ENCODE results near the gene DOCK1. TPM values are rescaled to one million over a fixed set of nuclear protein-coding genes. Genes with fewer than 3 reads are reported as not detected.
"Not testable (repeated sequence)": the region's sequence is repeated elsewhere in the genome, so short reads cannot be mapped to it uniquely, and the experiment has no call there.

The DOCK1 gene
- total RNA-seq, 2 donors from 2014 or later = 34.3 to 44.1 TPM

DNA sequence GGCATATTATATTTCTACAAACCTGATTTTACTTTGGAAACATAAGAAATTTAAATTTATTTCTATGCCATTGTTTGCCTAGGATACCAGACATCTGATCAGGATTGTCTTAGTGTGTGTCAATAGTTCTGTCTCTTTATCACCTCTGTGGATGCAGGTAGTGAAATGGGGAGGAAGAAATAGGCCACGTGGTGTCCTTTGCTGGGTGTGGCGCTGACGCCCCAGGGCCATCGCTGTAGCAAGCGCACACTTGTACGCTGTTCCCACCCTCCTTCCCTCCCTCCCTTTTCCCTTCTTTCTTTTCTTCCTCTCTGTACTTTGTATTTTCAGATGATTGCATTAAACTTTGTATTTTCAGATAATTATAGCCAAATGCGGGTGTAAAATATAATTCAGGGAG is 5.0 kb downstream of the DOCK1 start:
- TF ChIP-seq POLR2A (IDR thresholded peaks at IDR 0.05) = no peak
- TF ChIP-seq, protein P1, sequence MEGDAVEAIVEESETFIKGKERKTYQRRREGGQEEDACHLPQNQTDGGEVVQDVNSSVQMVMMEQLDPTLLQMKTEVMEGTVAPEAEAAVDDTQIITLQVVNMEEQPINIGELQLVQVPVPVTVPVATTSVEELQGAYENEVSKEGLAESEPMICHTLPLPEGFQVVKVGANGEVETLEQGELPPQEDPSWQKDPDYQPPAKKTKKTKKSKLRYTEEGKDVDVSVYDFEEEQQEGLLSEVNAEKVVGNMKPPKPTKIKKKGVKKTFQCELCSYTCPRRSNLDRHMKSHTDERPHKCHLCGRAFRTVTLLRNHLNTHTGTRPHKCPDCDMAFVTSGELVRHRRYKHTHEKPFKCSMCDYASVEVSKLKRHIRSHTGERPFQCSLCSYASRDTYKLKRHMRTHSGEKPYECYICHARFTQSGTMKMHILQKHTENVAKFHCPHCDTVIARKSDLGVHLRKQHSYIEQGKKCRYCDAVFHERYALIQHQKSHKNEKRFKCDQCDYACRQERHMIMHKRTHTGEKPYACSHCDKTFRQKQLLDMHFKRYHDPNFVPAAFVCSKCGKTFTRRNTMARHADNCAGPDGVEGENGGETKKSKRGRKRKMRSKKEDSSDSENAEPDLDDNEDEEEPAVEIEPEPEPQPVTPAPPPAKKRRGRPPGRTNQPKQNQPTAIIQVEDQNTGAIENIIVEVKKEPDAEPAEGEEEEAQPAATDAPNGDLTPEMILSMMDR (IDR thresholded peaks at IDR 0.05) = no peak
- WGBS, 2 donors = 83 to 90% methylated on average over 7 of the region's 7 CpGs
- H3K36me3 ChIP-seq (replicated peaks in 1 of 2; ENCODE audit: insufficient read depth in 1 of 2, low read depth in 2 of 2) = no peaks in the 10 kb centered on the region
- peaks cover 10% of the 10 kb centered on the region for H3K4me1 ChIP-seq
- H3K4me3 ChIP-seq = no peak overlapping the region
- H3K27ac ChIP-seq = no peak overlapping the region
- ATAC-seq (no peak), DNase-seq (no peak)
- H3K27me3 ChIP-seq = no peaks in the 10 kb centered on the region
- intact Hi-C loops (cut with DNase I) = no loop called here
- H3K9me3 ChIP-seq = no peaks in the 10 kb centered on the region

DNA sequence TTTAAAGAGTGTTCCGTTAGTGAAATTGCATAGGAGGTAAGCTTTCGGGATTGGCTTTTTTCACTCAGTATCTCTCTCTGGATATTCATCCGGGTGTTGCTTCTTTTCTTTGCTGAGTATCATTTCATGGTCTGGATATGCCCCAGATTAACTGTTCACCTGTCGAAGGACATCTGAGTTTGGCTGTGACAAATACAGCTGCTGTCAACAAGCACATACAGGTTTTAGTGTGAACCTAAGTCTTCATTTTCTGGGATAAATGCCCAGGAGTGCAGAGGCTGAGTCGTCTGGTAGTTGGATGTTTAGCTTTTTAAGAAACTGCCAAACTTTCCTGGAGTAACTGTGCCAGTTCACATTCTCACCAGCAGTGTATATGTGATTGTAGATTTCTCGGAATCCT is 5.6 kb downstream of the DOCK1 start:
- ATAC-seq (no peak), DNase-seq (no peak)
- 70 to 72% methylated on average over 6 of the region's 6 CpGs for WGBS, 2 donors

GRCh38 chr10:126911301-126911700 is 6.1 kb downstream of the DOCK1 start:
- no peak for ATAC-seq

More for the DNA sequence above, 5.6 kb downstream of the DOCK1 start:
- intact Hi-C loops (cut with DNase I) = no loop called here
- Histone ChIP-seq H3K9me3 (no peaks in the 10 kb centered on the region), H3K27ac (no peak overlapping the region), H3K4me3 (no peak overlapping the region), H3K4me1 (peaks cover 10% of the 10 kb centered on the region), H3K27me3 (no peaks in the 10 kb centered on the region), H3K36me3 (replicated peaks in 1 of 2; ENCODE audit: insufficient read depth in 1 of 2, low read depth in 2 of 2) (no peaks in the 10 kb centered on the region)
- TF ChIP-seq POLR2A (IDR thresholded peaks at IDR 0.05) = no peak
- TF ChIP-seq, protein P1 (IDR thresholded peaks at IDR 0.05) = no peak

DNA sequence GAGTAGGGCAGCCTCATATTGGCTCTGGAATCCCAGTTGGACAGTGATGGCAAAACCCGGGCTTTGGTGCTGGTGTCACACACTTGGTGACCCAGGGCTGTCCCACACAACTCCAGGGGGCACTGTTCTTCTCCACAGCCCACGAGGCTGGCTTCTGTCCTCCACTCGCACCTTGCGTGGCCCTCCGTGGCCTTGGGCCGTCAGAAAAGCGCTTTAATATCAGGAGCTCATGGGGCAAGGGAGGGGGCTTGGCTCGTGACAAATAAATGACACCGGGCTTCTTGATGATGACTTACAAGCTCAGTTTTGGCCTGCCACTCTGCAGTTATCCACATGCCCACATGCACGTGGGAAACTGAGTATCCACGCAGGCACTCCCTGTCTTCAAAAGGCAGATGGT is 8.1 kb downstream of the DOCK1 start:
- no peak for ATAC-seq
- WGBS, 2 donors = 80 to 82% methylated on average over 11 of the region's 11 CpGs

More at GRCh38 chr10:126911301-126911700, 6.1 kb downstream of the DOCK1 start:
- TF ChIP-seq, protein P1 (IDR thresholded peaks at IDR 0.05) = no peak
- TF ChIP-seq POLR2A (IDR thresholded peaks at IDR 0.05) = no peak
- Histone ChIP-seq H3K4me3 (no peak overlapping the region), H3K4me1 (peaks cover 7% of the 10 kb centered on the region), H3K36me3 (replicated peaks in 1 of 2; ENCODE audit: insufficient read depth in 1 of 2, low read depth in 2 of 2) (no peaks in the 10 kb centered on the region), H3K27ac (no peak overlapping the region), H3K27me3 (no peaks in the 10 kb centered on the region), H3K9me3 (no peaks in the 10 kb centered on the region)
- no peak for DNase-seq
- intact Hi-C loops (cut with DNase I) = no loop called here
- WGBS, 2 donors = 96 to 98% methylated on average over 11 of the region's 11 CpGs

GRCh38 chr10:126914561-126914960 is 9.3 kb downstream of the DOCK1 start:
- H3K4me1 ChIP-seq = peaks cover 22% of the 10 kb centered on the region
- H3K36me3 ChIP-seq (replicated peaks in 1 of 2; ENCODE audit: insufficient read depth in 1 of 2, low read depth in 2 of 2) = no peaks in the 10 kb centered on the region
- TF ChIP-seq POLR2A (IDR thresholded peaks at IDR 0.05) = no peak
- TF ChIP-seq, protein P1 (IDR thresholded peaks at IDR 0.05) = no peak
- no peak for DNase-seq
- no peak for ATAC-seq
- H3K27me3 ChIP-seq = no peaks in the 10 kb centered on the region
- no peaks in the 10 kb centered on the region for H3K9me3 ChIP-seq
- no peak overlapping the region for H3K27ac ChIP-seq
- intact Hi-C loops (cut with DNase I) = no loop called here
- H3K4me3 ChIP-seq = no peak overlapping the region
- 100% methylated on average over 1 of the region's 1 CpG for WGBS, 2 donors

More for the DNA sequence above, 8.1 kb downstream of the DOCK1 start:
- Histone ChIP-seq H3K4me1 (peaks cover 17% of the 10 kb centered on the region), H3K27ac (no peak overlapping the region), H3K4me3 (no peak overlapping the region), H3K36me3 (replicated peaks in 1 of 2; ENCODE audit: insufficient read depth in 1 of 2, low read depth in 2 of 2) (no peaks in the 10 kb centered on the region), H3K9me3 (no peaks in the 10 kb centered on the region), H3K27me3 (no peaks in the 10 kb centered on the region)
- no peak for DNase-seq
- TF ChIP-seq, protein P1 (IDR thresholded peaks at IDR 0.05) = no peak
- TF ChIP-seq POLR2A (IDR thresholded peaks at IDR 0.05) = no peak
- intact Hi-C loops (cut with DNase I) = no loop called here

- DNase-seq; H3K4me3 ChIP-seq; intact Hi-C loops (cut with DNase I); ATAC-seq; H3K27me3 ChIP-seq; H3K9me3 ChIP-seq; H3K27ac ChIP-seq; H3K36me3 ChIP-seq (replicated peaks in 1 of 2; ENCODE audit: insufficient read depth in 1 of 2, low read depth in 2 of 2): not testable (repeated sequence)
- WGBS, 2 donors = 42 to 68% methylated on average over 8 to 10 of the region's 12 CpGs
- H3K4me1 ChIP-seq = peaks cover 22% of the 10 kb centered on the region
Observed at GRCh38 chr10:126916952-126917351, 11.7 kb downstream of the DOCK1 start.
